CD4-positive, alpha-beta T cell treated with Interleukin-21 for 1 hour (primary cell): ENCODE measurements around the gene SHFL.

Experiments used
- DNase-seq: peaks from one replicate; pipeline ENCODE4 v3.0.0-alpha.2; 2020

The SHFL gene

GRCh38 chr19:10110076-10110971 is 24.2 kb downstream of the SHFL start:
- no peak for DNase-seq

GRCh38 chr19:10110972-10111317 is 24.8 kb downstream of the SHFL start:
- no peak for DNase-seq

GRCh38 chr19:10111405-10111811 is 25.3 kb downstream of the SHFL start, which contains the start of gene P2RY11:
P2RY11 (plus strand) TSS chr19:10111693; CDS start chr19:10111722, 29 bp downstream.
- DNase-seq = peak; percentile 73

- peak; percentile 69 for DNase-seq
Observed at GRCh38 chr19:10112037-10112761, 26.1 kb downstream of the SHFL start.

GRCh38 chr19:10112895-10113591 is 26.9 kb downstream of the SHFL start:
- DNase-seq = peak; percentile 77

GRCh38 chr19:10113592-10113963 is 27.5 kb downstream of the SHFL start:
- peak; percentile 40 for DNase-seq

GRCh38 chr19:10113964-10114650 is 28.0 kb downstream of the SHFL start:
- no peak for DNase-seq

- no peak for DNase-seq
Observed at GRCh38 chr19:10114651-10115391, 28.7 kb downstream of the SHFL start.

- no peak for DNase-seq
Observed at GRCh38 chr19:10115392-10116084, 29.4 kb downstream of the SHFL start.

GRCh38 chr19:10116085-10116865 is 30.2 kb downstream of the SHFL start:
- no peak for DNase-seq

- no peak for DNase-seq
Observed at GRCh38 chr19:10116866-10117616, 30.9 kb downstream of the SHFL start.

GRCh38 chr19:10118960-10119359 is 32.8 kb downstream of the SHFL start:
- DNase-seq = no peak

- no peak for DNase-seq
Observed at GRCh38 chr19:10120538-10121189, 34.5 kb downstream of the SHFL start.

GRCh38 chr19:10122045-10122444 is 35.9 kb downstream of the SHFL start:
- no peak for DNase-seq

- DNase-seq = no peak
Observed at GRCh38 chr19:10124429-10124828, 38.3 kb downstream of the SHFL start.

- no peak for DNase-seq
Observed at GRCh38 chr19:10126213-10126639, 40.1 kb downstream of the SHFL start.

GRCh38 chr19:10132905-10133304 is 46.8 kb downstream of the SHFL start:
- no peak for DNase-seq

- DNase-seq = no peak
Observed at GRCh38 chr19:10133596-10133995, 47.5 kb downstream of the SHFL start.

GRCh38 chr19:10134040-10134439 is 47.9 kb downstream of the SHFL start:
- DNase-seq = no peak
